SK-N-SH treated with all-trans-retinoic acid at 6 μM for 48 hours (cell line): Measurements from ENCODE around the gene MALRD1.
A peak's percentile ranks its signal among the peaks of the same experiment; 100 is the strongest.

ENCODE experiments used
- ATAC-seq: fragments of 200-7000 bp; cut with Tn5 transposase; 3 replicates; pipeline ENCODE4 v1.9.1; 2020; ENCODE audit warnings: mild to moderate bottlenecking, moderate library complexity
- ARNTL ChIP-seq: fragments of 450-650 bp; formaldehyde crosslinking; IDR thresholded peaks from 2 replicates; pipeline ENCODE4 v1.5.0; 2020; ENCODE audit warnings: low read depth, mild to moderate bottlenecking, moderate library complexity, borderline replicate concordance
- BACH2 ChIP-seq: fragments of 250-450 bp; sonication (Bioruptor Pico); IDR thresholded peaks from 2 replicates; pipeline ENCODE4 v1.9.0; 2021; ENCODE audit warnings: mild to moderate bottlenecking, borderline replicate concordance
- CSDC2 ChIP-seq: fragments of 250-450 bp; sonication (Bioruptor Pico); IDR thresholded peaks from 2 replicates; pipeline ENCODE4 v1.5.0; 2020; ENCODE audit warnings: mild to moderate bottlenecking, moderate library complexity
- ESRRG ChIP-seq: fragments of 250-450 bp; sonication (Bioruptor Pico); IDR thresholded peaks from 2 replicates; pipeline ENCODE4 v1.6.1; 2021; ENCODE audit warnings: mild to moderate bottlenecking
- GLIS3 ChIP-seq: fragments of 250-450 bp; sonication (Bioruptor Pico); IDR thresholded peaks from 2 replicates; pipeline ENCODE4 v1.5.0; 2020; ENCODE audit warnings: mild to moderate bottlenecking, moderate library complexity
- ISL1 ChIP-seq: fragments of 250-450 bp; sonication (Bioruptor Pico); IDR thresholded peaks from 2 replicates; pipeline ENCODE4 v2.1.2; 2022; ENCODE audit warnings: mild to moderate bottlenecking, moderate library complexity
- OSR1 ChIP-seq: fragments of 250-450 bp; sonication (Bioruptor Pico); IDR thresholded peaks from 2 replicates; pipeline ENCODE4 v1.8.0; 2022; ENCODE audit warnings: moderate library complexity, mild to moderate bottlenecking, inconsistent platforms
- RARB ChIP-seq: fragments of 250-450 bp; sonication (Bioruptor Pico); IDR thresholded peaks from 2 replicates; pipeline ENCODE4 v1.8.0; 2021; ENCODE audit warnings: mild to moderate bottlenecking, moderate library complexity
- SNAI2 ChIP-seq: fragments of 250-450 bp; sonication (Bioruptor Pico); IDR thresholded peaks from 2 replicates; pipeline ENCODE4 v1.5.0; 2020; ENCODE audit warnings: mild to moderate bottlenecking, moderate library complexity
- TCF4 ChIP-seq: fragments of 250-450 bp; sonication (Bioruptor Pico); IDR thresholded peaks from 2 replicates; pipeline ENCODE4 v1.8.0; 2021; ENCODE audit warnings: mild to moderate bottlenecking, moderate library complexity, borderline replicate concordance
- TOX ChIP-seq: fragments of 250-450 bp; sonication (Bioruptor Pico); IDR thresholded peaks from 2 replicates; pipeline ENCODE4 v1.8.0; 2021; ENCODE audit warnings: mild to moderate bottlenecking, moderate library complexity, borderline replicate concordance
- ZC3H10 ChIP-seq: fragments of 250-450 bp; sonication (Bioruptor Pico); IDR thresholded peaks from 2 replicates; pipeline ENCODE4 v1.5.1; 2021; ENCODE audit warnings: mild to moderate bottlenecking, moderate library complexity
- ZFP3 ChIP-seq: fragments of 250-450 bp; sonication (Bioruptor Pico); IDR thresholded peaks from 2 replicates; pipeline ENCODE4 v1.5.0; 2020; ENCODE audit warnings: mild to moderate bottlenecking, moderate library complexity
- ZFP30 ChIP-seq: fragments of 450-650 bp; formaldehyde crosslinking; IDR thresholded peaks from 2 replicates; pipeline ENCODE4 v1.5.0; 2022; ENCODE audit warnings: mild to moderate bottlenecking, moderate library complexity
- ZNF565 ChIP-seq: fragments of 450-650 bp; formaldehyde crosslinking; conservative IDR thresholded peaks from 2 replicates; pipeline ENCODE4 v1.5.0; 2020; ENCODE audit warnings: low read depth, mild to moderate bottlenecking, moderate library complexity
- ZNF70 ChIP-seq: fragments of 450-650 bp; formaldehyde crosslinking; IDR thresholded peaks from 2 replicates; pipeline ENCODE4 v1.5.0; 2020; ENCODE audit warnings: mild to moderate bottlenecking, moderate library complexity
- ZNF8 ChIP-seq: fragments of 450-650 bp; formaldehyde crosslinking; IDR thresholded peaks from 2 replicates; pipeline ENCODE4 v1.5.0; 2020; ENCODE audit warnings: mild to moderate bottlenecking, moderate library complexity
- TF ChIP-seq, protein P1 (sequence below): fragments of 250-450 bp; sonication (Bioruptor Pico); IDR thresholded peaks from 2 replicates; pipeline ENCODE4 v1.5.1; 2021; ENCODE audit warnings: mild to moderate bottlenecking, moderate library complexity
- TF ChIP-seq, protein P2 (sequence below): fragments of 250-450 bp; sonication (Bioruptor Pico); IDR thresholded peaks from 2 replicates; pipeline ENCODE4 v1.5.1; 2020; ENCODE audit warnings: low read depth, mild to moderate bottlenecking, moderate library complexity
- TF ChIP-seq, protein P3 (sequence below): fragments of 250-450 bp; sonication (Bioruptor Pico); IDR thresholded peaks from 2 replicates; pipeline ENCODE4 v1.8.0; 2020; ENCODE audit warnings: mild to moderate bottlenecking, moderate library complexity, borderline replicate concordance
- TF ChIP-seq, protein P4 (sequence below): fragments of 250-450 bp; sonication (Bioruptor Pico); IDR thresholded peaks from 2 replicates; pipeline ENCODE4 v1.5.0; 2020; ENCODE audit warnings: mild to moderate bottlenecking, moderate library complexity

Gene MALRD1

DNA sequence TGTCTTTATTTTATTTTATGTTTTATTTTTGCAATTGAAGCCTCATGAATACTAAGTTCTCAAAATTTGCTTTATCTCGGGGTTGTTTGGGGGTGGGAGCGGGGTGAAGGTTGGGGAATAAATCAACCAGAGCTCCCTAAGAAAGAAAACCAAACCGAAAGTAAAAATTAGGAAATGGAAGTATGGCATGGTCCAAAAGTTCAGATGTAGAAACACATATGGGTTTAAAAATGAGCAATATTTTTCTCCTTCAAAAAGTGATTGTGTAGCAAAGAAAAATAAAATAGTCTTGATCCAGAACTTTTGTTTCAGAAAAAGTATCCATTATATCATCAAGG, 590.3 kb downstream of the MALRD1 start:
- TF ChIP-seq ZNF70 (CRISPR knock-in tag) (no peak), TOX (CRISPR knock-in tag) (no peak)
- ATAC-seq: no peak; the same call in 2 of the 3 replicates

DNA sequence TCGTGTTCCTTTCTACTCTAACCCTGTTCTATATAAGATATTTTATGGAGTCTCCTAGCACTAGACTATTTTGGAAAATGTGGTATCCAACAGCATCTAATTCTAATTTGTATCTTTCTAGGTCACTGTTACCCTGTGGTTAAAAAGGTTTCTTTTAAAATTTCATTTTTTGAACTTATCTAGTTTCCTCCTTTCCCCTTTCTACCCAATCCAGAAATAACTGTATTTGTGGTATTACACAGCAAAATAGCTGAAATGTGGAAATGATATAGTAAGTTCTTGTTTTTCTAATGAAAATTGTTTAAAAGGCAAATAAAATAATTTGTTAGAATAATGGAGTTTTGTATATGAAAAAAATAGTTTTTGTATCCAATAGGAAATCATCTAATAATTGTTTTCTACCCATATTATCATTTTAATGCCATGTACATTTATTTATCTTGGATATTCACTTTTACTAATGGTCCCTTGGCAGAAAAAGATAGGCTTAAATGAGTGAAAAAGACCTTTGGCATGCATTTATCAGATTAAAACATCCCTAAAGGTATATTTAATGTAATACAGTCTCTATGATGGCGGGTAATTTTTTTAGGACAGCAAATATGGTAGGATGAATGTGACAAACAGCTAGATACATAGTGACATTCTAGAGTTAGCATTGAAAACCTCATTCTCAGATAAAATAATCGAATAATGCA, 592.1 kb downstream of the MALRD1 start:
- ATAC-seq: no peak
- TF ChIP-seq ZNF70 (CRISPR knock-in tag): no peak
- no peak for TF ChIP-seq ARNTL (CRISPR knock-in tag)
- TF ChIP-seq BACH2: no peak
- TF ChIP-seq ESRRG: no peak
- TF ChIP-seq ZFP30 (CRISPR knock-in tag): no peak
- TF ChIP-seq, protein P1, sequence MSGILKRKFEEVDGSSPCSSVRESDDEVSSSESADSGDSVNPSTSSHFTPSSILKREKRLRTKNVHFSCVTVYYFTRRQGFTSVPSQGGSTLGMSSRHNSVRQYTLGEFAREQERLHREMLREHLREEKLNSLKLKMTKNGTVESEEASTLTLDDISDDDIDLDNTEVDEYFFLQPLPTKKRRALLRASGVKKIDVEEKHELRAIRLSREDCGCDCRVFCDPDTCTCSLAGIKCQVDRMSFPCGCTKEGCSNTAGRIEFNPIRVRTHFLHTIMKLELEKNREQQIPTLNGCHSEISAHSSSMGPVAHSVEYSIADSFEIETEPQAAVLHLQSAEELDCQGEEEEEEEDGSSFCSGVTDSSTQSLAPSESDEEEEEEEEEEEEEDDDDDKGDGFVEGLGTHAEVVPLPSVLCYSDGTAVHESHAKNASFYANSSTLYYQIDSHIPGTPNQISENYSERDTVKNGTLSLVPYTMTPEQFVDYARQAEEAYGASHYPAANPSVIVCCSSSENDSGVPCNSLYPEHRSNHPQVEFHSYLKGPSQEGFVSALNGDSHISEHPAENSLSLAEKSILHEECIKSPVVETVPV (CRISPR knock-in tag): no peak
- peak; percentile 90 for TF ChIP-seq ISL1
- no peak for TF ChIP-seq ZFP3 (CRISPR knock-in tag)
- no peak for TF ChIP-seq ZNF8 (CRISPR knock-in tag)
- no peak for TF ChIP-seq TCF4 (CRISPR knock-in tag)
- TF ChIP-seq OSR1 (CRISPR knock-in tag): no peak
- TF ChIP-seq SNAI2 (CRISPR knock-in tag): no peak
- no peak for TF ChIP-seq CSDC2
- TF ChIP-seq RARB (CRISPR knock-in tag): no peak
- TF ChIP-seq GLIS3 (CRISPR knock-in tag): no peak
- no peak for TF ChIP-seq ZNF565 (CRISPR knock-in tag)
- TF ChIP-seq, protein P2, sequence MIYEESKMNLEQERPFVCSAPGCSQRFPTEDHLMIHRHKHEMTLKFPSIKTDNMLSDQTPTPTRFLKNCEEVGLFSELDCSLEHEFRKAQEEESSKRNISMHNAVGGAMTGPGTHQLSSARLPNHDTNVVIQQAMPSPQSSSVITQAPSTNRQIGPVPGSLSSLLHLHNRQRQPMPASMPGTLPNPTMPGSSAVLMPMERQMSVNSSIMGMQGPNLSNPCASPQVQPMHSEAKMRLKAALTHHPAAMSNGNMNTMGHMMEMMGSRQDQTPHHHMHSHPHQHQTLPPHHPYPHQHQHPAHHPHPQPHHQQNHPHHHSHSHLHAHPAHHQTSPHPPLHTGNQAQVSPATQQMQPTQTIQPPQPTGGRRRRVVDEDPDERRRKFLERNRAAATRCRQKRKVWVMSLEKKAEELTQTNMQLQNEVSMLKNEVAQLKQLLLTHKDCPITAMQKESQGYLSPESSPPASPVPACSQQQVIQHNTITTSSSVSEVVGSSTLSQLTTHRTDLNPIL (CRISPR knock-in tag): peak; percentile 22; the same call in 1 of the 2 replicates

DNA sequence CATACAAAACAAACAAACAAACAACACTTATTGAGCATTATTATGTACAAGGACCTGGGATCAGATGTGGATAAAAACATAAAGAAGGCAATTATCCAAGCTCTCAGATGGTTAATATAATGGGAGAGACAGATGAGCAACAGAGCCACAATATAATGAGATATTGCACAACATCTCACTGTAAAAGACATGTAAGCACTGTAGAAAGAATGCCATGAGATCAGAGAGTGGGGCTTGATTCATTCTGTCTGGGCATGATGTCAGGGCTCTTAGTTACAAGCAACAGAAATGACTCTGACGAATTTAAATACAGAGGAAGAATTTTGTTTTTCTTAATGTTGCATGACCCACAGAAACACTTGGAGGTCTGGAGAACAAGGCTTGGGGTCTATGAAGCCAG, 602.9 kb downstream of the MALRD1 start:
- peak; percentile 31 for TF ChIP-seq ISL1
- no peak for TF ChIP-seq ZC3H10 (CRISPR knock-in tag)
- no peak for ATAC-seq

DNA sequence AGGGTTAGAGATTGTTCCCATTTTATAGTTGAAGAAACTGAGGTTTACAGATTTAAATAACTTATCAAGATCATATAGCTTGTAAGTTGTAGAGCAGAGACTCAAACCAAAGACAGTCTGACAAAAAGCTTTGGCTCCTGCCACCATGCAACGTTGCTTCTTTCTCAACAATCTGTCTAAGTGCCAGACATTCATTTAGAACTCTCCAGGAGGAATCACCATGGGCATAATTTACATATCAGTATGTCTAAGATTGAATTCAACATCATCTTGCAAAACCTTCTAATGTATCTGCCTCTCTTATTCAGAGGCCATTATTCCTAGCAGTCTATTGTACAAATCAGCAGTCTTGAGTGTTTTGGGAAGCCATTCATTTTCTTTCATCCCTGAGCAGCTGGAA, 604.1 kb downstream of the MALRD1 start:
- TF ChIP-seq ESRRG: no peak
- TF ChIP-seq, protein P1 (CRISPR knock-in tag): no peak
- TF ChIP-seq ZNF70 (CRISPR knock-in tag): no peak
- TF ChIP-seq CSDC2: no peak
- TF ChIP-seq, protein P3, sequence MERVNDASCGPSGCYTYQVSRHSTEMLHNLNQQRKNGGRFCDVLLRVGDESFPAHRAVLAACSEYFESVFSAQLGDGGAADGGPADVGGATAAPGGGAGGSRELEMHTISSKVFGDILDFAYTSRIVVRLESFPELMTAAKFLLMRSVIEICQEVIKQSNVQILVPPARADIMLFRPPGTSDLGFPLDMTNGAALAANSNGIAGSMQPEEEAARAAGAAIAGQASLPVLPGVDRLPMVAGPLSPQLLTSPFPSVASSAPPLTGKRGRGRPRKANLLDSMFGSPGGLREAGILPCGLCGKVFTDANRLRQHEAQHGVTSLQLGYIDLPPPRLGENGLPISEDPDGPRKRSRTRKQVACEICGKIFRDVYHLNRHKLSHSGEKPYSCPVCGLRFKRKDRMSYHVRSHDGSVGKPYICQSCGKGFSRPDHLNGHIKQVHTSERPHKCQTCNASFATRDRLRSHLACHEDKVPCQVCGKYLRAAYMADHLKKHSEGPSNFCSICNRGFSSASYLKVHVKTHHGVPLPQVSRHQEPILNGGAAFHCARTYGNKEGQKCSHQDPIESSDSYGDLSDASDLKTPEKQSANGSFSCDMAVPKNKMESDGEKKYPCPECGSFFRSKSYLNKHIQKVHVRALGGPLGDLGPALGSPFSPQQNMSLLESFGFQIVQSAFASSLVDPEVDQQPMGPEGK (CRISPR knock-in tag): no peak
- TF ChIP-seq, protein P4, sequence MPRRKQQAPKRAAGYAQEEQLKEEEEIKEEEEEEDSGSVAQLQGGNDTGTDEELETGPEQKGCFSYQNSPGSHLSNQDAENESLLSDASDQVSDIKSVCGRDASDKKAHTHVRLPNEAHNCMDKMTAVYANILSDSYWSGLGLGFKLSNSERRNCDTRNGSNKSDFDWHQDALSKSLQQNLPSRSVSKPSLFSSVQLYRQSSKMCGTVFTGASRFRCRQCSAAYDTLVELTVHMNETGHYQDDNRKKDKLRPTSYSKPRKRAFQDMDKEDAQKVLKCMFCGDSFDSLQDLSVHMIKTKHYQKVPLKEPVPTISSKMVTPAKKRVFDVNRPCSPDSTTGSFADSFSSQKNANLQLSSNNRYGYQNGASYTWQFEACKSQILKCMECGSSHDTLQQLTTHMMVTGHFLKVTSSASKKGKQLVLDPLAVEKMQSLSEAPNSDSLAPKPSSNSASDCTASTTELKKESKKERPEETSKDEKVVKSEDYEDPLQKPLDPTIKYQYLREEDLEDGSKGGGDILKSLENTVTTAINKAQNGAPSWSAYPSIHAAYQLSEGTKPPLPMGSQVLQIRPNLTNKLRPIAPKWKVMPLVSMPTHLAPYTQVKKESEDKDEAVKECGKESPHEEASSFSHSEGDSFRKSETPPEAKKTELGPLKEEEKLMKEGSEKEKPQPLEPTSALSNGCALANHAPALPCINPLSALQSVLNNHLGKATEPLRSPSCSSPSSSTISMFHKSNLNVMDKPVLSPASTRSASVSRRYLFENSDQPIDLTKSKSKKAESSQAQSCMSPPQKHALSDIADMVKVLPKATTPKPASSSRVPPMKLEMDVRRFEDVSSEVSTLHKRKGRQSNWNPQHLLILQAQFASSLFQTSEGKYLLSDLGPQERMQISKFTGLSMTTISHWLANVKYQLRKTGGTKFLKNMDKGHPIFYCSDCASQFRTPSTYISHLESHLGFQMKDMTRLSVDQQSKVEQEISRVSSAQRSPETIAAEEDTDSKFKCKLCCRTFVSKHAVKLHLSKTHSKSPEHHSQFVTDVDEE (CRISPR knock-in tag): no peak
- ATAC-seq: no peak
